Measurements from ENCODE around the gene SLC15A4.
A peak's percentile ranks its signal among the peaks of the same experiment; 100 is the strongest.

GRCh38 chr12:128798571-128799341 is 25.0 kb downstream of the SLC15A4 start:
- TF ChIP-seq, protein P1, sequence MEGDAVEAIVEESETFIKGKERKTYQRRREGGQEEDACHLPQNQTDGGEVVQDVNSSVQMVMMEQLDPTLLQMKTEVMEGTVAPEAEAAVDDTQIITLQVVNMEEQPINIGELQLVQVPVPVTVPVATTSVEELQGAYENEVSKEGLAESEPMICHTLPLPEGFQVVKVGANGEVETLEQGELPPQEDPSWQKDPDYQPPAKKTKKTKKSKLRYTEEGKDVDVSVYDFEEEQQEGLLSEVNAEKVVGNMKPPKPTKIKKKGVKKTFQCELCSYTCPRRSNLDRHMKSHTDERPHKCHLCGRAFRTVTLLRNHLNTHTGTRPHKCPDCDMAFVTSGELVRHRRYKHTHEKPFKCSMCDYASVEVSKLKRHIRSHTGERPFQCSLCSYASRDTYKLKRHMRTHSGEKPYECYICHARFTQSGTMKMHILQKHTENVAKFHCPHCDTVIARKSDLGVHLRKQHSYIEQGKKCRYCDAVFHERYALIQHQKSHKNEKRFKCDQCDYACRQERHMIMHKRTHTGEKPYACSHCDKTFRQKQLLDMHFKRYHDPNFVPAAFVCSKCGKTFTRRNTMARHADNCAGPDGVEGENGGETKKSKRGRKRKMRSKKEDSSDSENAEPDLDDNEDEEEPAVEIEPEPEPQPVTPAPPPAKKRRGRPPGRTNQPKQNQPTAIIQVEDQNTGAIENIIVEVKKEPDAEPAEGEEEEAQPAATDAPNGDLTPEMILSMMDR (conservative IDR thresholded peaks at IDR 0.05; ENCODE audit: low read length): peak; percentile 80
- no peak for TF ChIP-seq EZH2phosphoT487 (IDR thresholded peaks at IDR 0.05; ENCODE audit: borderline replicate concordance, low read depth, low read length)
